Fibroblast of upper back skin (primary cell): ENCODE measurements around the gene GADL1.

ENCODE experiments used
- DNase-seq: peaks from one replicate; pipeline ENCODE4 v3.0.0-alpha.2; 2013

The GADL1 gene

DNA sequence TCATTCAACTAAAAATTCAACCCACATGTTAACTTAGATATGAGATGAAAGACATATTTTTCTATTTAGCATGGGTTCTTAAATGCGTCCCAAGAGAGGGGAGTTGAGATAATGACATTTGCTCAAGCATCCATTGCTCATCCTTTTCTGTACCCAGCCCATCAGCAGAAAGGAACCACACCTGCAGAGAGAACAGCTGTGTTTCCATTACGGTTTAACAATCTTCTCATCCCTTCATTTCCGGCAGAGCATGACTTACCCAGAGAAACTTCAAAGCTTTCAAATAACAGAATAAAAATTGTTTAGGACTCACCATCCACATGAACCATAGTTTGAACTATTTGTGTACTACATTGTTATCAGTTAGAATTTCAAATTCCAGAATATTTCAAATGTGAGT is 174.9 kb downstream of the GADL1 start:
- DNase-seq: no peak

DNA sequence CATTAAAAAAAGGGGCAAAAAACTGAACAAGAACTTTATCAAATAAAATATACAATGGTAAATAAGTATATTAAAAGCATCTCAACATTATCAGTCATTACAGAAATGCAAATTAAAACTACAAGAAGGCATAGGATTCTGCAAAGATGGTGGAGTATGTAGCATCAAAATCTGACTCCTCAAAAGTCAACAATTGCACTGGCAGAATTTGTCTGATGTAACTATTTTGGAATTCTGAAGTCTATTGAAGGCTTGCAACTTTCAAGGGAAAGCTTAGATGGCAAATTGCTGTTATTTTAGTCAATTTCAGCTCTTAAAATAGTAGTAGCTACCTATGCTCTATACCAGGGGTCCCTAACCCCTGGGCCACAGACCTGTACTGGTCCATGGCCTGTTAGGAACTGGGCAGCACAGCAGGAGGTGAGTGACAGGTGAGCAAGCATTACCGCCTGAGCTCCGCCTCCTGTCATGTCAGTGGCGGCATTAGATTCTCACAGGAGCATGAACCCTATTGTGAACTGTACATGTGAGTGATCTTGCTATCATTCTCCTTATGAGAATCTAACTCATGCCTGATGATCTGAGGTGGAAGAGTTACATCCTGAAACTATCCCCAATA is 180.5 kb downstream of the GADL1 start:
- DNase-seq: peak; percentile 10

DNA sequence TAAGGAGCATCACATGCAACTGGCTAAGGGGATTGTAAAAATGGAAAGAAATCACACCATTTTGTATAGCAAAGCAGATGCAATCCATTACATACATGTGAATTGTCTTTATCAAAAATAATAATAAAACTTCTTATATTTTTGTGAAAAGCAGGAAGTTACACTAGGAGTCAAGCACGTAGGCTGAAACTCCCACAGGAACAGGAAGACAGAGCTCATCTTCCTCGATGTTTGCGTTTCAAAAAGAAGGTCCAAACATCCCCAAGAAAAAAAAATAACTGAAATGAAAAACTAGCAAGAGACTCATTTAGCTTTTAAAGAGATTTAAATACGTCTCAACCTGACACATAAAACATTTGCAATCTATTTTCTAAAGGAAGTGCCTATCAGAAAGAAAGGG is 181.5 kb downstream of the GADL1 start:
- no peak for DNase-seq

DNA sequence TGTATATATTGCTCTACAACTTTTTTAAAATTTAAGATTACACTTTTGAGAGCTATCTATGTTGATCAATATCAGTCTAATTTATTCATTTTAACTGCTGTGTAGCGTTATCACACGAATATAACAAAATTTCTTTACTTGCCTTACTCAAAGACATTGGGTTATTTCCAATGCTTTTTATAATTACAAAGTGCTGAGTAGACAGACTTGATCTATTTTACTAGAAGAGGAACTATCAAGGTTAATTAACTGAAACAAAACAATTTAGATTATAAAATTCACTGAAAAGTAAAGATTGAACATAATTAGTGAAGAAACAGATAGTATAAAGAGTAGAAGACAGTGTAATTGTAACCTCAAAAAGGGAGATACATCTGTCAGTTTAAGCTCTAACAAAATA is 182.6 kb downstream of the GADL1 start:
- no peak for DNase-seq

DNA sequence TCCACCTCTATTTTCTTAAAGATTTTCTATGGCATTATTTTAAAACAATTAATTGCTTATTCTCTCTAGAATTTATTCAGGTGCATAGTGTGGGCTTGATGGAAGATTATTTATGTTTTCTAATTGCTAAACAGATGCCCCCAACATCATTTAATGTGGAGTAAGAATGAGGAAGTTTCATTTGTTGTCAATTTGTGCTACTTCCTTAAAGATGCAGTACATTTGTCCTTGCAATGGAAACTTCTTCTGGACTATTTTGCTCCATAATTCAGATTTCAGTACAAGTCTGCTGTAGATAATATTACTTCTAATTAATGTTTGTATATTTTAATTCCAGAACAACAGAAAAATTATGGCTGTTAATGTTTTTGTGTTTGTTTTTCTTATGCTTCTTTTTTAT is 183.3 kb downstream of the GADL1 start:
- DNase-seq: no peak

DNA sequence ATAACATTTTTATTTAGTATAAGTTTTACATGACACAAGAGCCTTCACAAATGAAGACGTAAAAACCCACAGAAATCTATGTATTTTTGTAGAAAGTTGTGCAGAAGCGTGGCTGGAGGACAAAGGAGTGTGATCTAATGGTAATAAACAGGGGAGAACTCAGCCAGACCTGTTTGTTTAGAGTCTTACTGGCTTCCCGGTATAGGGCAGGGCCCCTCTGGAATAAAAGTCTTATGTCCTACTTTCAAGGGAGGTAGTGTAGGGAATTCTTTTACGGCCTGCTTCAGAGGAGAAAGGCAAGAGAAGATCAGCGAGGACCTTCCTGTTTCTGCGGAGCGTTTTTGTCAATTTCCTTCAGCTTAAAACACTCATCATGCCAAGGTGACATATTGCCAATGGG is 184.4 kb downstream of the GADL1 start:
- no peak for DNase-seq

DNA sequence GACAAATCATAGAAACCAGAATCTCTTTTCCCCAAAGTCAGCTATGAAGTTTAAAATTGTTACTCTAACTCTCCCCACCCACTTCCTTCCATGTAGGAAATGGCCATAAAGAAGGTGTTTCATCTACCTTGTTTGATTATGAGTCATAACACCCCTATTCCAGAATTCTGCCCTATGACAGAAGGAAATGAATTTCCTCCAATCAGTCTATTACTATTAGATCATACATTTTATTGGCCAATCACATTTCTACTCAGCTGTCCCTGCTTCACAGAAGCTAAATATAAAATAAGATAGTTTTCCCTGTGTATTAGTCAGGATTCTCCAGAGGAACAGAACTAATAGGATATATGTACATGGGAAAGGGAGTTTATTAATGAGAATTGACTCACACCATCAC is 186.0 kb downstream of the GADL1 start:
- DNase-seq: no peak

DNA sequence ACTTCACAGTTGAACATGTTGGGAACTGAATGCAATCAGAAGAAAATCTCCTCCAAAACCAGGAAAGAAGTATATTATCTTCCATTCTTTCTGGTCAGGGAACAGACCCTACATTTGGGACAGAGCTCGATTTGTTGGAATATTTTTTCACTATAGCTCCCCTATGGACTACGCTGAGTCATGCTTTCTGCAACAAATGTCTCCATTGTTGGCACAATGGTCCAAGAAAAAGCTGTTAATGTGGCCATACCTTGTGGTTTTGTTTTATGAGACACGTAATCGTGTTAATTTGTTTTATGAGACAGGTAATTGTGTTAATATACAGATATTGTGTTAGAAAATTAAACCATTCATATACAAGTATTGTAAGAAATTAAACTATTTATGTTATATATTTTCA is 186.6 kb downstream of the GADL1 start:
- DNase-seq: no peak

DNA sequence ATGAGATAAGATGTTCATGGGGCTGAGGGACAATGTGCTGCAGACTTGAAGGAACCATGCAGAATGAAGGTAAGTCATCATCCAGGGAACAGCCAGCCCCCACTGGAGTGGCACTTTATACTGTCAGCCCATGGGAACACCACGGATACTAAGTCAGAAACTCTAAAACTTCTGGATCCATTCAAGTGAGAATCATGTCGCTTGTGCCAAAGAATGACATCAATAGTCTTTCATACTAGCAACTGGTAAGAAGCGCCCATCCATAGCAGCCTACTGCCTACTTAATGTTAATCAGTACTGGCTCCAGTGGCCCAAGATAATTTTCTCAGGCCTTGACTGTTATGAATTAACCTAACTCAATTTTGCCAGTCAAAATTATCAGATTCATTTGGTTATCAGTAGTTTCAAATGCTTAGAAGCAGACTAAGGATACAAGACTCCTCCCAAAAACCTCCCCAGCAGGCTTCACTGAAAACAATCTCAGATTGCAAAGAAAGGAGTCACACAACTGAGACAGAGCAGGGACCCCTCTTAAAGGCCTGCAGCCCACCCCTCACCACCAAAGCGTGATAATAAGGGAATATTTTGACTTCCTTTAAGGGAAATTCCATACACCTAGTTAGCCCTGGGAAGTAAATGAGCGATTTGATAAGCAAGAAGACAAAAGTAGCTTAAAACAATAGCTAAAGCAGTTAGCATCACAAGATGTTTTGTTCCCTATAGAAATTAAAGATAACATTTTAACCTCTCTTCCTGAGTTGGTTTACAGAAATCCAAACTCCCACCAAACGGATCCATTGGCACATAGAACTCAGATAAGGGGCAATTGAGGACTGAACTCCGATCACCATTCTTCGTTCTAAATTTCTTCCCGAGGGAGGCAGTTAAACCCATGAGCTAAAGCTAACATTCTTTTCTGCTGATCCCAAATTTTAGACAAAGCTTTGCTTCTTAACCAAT is 189.2 kb downstream of the GADL1 start:
- no peak for DNase-seq

DNA sequence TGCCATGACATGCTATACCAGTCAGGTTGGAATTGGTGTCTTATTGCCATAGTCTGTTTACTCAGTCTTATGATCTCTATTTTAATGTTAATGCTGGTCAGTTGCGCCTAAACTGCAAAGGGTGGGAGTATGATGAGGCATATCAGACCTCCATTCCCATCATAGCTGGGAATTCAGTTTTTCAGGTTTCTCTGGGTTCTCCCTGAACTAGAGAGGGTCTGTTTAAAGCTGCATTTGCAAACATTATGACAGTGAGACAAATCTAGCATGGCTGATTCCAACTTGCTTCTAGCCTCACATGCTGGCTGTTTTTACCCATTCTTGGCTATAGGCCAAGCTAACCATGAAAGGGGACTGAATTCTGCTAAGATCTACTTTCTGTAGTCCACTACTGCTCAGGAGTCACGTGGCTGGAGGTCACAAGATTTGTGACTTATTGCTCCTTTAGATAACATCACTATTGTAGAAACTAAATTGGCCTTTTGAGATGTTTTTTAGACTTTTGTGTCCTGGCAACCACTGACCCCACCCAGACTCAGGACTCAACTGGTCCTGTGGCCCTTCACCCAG is 191.5 kb downstream of the GADL1 start:
- DNase-seq: no peak

DNA sequence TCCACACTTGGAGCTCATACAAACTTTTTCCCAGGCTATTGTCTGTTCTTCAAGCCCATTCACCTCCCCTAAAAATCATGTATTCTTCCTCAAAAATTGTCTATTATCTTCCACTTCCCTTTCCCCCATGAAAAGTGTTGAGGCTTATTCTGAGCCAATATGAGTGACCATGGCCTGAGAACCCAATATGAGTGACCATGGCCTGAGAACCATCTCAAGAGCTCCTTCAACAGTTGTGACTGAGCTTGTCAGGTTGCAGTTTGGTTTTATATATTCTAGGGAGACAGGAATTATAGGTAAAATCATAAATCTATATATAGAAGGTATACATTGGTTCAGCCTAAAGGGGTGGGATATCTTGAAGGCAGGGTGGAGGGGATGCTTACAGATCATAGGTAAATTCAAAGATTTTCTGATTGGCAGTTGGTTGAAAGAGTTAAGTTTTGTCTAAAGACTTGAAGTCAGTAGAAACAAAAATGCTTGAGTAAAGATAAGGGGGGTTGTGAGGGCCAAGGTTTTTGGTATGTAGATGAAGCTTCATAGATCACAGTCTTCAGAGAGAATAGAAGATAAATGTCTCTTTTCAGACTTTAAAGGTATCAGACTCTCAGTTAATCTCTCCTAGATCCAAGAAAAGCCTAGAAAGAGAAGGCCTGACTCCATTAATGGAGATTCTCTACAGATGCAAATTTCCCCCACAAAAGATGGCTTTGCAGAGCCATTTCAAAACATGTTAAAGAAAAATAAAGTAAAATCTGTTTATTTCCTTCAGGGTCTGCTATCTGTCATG is 192.2 kb downstream of the GADL1 start:
- DNase-seq: no peak

DNA sequence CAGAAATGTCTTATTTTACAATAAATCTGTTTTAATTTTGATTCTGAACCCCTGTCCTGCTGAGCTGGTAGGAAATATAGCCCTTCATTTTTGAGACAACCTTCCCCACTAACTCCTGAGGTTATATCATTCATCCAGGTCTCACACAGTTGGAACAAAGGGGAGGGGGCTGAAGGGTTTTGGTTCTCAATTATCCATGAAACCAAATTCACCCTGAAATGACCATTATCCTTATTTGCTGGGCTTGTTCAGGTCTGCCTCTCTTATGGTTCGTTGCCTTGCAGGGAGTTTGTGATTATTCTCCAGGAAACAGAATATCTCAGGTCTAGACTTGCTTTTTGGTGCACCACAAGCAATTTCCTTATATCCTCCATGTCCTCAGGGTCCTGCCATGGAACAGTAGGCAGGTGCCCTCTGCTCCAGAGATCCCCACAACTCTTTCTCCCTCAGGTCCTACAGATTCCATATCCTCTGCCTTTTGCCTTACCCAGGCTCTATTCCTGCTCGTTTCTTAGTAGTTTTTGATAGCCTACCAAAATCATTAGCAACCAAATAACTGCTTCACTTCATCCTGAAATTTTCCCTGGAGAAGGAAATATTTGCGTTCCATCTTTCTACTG is 193.6 kb downstream of the GADL1 start:
- DNase-seq: no peak

DNA sequence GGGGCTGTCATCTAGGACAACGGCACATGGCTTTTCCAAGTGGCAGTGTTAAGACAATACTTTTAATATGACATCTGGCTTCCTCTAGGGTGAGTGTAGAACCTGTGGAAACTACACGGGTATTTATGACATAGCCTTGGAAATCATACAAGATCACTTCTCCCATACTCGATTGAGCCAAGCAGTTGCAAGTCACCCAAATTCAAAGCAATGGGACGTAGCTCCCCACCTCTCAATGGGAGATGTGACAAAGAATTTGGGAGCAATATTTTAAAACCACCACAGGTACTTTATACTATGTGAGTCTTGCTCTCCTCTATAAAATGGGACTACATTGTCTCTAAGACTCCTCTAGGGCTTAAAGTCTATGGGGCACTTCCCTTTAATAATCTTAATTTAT is 194.5 kb downstream of the GADL1 start:
- no peak for DNase-seq

DNA sequence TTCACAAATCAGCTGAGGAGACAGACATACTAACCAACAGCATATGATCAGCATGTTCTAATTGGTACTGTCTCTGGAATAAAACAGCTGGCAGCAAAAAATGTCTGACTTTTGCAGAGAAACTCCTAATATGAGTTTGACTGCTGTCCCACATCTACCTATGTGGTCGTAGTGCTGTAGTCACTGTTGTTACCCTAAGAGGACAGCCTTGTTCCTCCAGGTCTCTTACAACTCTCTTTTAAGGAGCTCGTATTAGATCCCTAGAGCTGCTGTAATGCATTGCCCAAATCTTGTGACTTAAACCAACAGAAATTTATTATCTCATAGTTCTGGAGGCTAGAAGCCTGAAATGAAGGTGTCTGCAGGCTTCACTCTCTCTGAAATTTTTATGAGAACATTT is 195.9 kb downstream of the GADL1 start:
- no peak for DNase-seq

DNA sequence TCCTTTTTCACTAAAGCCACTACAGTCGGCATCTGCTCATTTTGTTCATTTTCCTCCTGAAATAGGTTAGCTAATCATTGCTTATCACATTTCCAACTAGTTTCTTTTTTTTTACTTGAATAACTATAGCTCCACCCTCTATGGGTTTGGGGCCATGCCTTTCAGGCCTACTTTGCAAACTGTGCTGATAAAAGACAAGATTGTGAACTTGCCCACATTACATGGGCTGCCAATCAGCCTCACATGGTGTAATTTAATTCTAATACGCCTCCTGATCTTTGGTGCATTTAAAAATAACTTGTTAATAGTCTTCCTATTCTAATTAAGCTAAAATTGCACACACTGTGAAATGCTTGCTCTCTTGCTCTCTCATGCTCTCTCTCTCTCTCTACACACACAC is 197.6 kb downstream of the GADL1 start:
- DNase-seq: no peak

DNA sequence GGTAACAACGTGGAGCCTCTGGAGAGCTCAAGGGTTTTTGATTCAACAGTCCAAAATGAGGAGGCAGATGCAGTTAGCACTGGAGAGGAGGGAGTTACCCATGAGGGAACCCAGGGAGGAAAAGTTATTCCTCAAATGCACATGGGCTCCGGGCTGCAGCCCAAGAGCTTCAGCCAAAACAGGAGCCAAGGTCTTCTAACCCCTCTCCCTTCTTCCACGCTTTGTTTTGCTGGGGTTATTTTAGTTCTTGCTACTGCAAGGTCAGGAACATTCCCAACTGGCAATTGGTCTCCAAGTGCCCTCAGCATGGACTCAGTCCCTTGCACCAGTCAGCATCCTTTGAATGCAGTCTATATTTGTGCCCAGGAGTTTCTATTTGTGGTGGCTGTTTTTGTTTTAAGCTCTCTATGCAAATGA is 198.1 kb downstream of the GADL1 start:
- DNase-seq: no peak

DNA sequence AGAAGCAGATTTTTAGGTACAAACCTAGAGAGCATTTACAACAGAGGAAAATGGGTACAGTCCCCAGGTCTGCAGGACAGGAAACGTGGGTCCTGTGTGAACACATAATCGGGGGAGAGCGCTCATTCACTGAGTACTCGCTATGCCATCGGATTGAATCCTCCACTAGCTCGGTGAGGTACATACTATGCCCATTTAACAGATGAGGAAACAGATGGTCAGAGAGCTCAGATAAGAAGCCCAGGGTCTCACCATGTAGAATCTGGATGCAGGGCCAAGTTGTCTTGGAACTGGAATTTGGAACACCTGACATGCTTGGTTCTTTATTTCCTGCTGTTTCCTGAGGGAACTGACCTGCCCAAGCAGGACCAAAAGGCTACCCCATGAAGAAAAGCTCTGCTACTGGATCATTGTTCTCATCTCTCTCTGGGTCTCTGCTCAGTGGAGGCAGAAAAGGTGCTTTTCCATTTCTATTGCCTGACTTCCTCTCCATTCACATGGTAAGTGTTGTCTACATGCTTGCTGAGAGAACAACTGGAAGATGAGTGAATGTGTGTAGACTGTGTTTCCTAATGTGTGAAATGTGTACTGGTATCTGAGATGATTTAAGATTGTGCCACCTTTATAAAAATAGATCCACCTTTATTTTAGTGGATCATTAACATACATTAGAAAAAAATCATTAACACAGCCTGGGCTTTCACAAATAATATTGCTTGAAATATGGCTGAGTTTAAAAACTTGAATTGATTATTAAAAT is 199.0 kb downstream of the GADL1 start:
- DNase-seq: no peak

DNA sequence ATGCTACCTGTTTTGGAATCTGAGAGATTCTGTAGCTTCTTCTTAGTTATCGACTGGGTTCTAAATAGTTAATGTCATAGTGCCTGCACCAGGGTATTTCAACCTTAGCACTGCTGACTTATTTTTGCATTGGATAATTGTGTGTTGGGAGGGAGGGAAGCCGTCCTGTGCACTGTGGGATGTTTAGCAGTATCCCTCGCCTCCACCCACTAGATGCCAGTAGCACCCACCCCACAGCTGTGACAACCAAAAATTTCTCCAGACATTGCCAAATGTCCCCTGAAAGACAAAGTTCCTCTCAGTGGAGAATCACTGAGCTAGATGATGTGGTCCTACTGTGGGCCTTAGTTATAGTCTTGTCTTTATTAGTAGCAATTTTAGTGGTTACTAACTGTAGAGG is 199.8 kb downstream of the GADL1 start:
- no peak for DNase-seq

DNA sequence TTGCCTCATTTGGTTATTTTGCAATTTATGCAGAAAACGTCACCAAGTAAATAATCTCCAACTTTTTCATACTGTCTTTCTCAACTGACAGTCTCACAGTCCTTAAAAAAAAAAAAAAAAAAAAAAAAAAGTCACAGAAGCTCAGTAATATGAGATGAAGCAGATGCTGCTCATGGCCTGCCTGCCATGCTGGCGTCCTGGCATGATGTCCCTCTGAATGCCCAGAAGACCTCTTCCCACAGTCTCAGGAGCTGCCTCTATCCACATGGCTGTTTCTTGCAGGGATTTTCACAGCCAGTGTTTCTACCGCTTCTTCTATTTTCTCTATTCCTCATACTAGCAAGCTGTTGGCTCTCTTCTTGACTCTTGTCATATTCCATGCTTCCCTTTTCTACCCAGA is 200.3 kb downstream of the GADL1 start:
- no peak for DNase-seq

DNA sequence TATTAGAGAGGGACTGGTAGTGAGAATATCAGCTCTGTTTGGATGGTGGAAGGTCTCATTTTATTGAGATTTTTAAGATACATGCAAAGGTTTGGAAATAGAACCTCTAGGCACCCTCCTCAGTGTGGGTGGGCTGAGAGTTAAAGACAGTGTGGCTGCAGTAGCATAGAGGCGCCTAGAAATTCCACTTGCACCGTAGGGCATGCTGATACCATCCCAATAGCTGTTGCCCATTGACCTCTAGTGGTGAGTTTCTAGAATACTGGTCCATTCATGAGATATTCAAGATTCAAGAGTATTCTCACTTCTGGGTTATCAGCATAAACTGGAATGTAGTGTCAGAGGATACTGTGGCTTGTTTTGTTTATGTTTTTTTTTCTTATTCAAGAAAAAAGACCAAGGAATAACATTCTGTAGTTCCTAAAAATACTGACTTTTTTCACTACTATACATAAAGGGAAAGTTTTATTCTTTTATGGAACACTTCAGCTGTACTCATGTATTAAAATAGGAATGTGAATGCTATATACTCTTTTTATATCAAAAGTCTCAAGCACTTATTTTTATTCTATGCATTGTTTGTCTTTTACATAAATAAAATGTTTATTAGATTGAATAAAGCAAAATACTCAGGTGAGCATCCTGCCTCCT is 200.9 kb downstream of the GADL1 start:
- DNase-seq: peak; percentile 78

DNA sequence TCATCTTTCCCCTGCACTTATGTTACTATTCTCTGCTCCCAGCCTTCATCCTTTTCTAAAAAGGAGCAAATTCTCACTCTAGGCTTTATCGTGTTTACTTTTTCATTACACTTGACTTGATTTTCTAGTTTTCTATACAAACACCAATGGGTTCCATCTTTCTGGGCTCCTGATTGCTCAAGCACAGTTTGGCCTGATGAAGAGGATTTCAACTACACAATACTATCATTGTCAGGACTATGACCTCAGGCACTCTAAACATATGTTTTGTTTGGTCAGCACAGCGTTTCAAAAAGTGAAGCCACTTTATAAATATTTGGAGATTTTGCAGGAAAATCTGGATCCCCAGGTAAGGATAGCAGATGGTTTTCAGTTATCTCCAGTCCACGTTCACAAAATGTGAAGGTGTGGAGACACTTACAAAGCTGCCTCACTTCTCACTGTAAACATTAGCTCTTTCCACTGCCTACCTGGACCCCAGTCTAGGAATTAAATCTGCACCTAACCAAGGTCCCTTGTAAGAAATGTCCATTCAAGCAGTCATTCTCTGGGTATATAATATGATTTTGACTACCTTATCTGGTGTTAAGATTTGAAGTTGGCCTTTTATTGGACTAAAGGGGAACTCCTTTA is 201.8 kb downstream of the GADL1 start:
- DNase-seq: no peak
